Peyer's patch (tissue), 4 donors: ENCODE data around the gene CD34.

Source experiments
- CTCF ChIP-seq, 6 experiments: fragments of 450-650 bp in 4 of 6; fragments of 200-600 bp in 2 of 6; sonication (generic) in 1 of 6; IDR thresholded peaks; one replicate each; pipeline ENCODE4 v1.5.1; 2017 to 2019; ENCODE audit warnings: antibody characterized with exemption in 6 of 6, mild to moderate bottlenecking in 3 of 6, moderate library complexity in 1 of 6
- POLR2A ChIP-seq, 2 donors: fragments of 450-650 bp; IDR thresholded peaks; one replicate each; pipeline ENCODE4 v1.5.1; 2017; ENCODE audit warnings: antibody characterized with exemption in 2 of 2, mild to moderate bottlenecking in 2 of 2, moderate library complexity in 2 of 2

- no peak for TF ChIP-seq CTCF (IDR thresholded peaks at IDR 0.05)
- TF ChIP-seq POLR2A (IDR thresholded peaks at IDR 0.05): no peak
These were observed 8.4 kb downstream of the CD34 start for GRCh38 chr1:207902566-207902965.
